Stimulated activated CD4-positive, alpha-beta T cell treated with anti-CD3 and anti-CD28 coated beads, Interleukin-12 subunit alpha, Interleukin-12 subunit beta, amount 100 ng/mL, for 24 hours (primary cell): ENCODE measurements around the gene HCAR3.
"Not testable (repeated sequence)": the region's sequence is repeated elsewhere in the genome, so short reads cannot be mapped to it uniquely, and the experiment has no call there.

Experiments used
- DNase-seq, 2 experiments: peaks; one replicate each; pipeline ENCODE4 v3.0.0-alpha.2; 2020; ENCODE audit warnings: low read depth in 2 of 2

HCAR3 gene

DNA sequence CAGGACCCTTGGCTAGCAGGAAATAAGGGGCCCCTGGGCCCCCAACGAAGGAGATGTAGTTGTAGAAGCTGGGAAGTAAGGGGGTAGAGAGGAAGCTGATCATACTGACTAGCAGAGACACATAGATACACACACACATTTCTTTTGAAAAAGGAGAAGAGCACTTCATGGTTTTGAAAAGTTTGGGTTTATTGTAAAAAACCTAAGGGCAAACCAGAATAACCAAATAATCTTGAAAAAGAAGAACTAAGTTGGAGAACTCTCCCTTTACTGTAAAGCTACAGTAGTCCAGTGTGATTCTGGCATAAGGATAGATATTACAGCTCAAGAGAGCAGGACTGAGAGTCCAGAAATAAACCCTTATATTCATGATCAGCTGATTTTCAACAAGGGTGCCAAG, 5.8 kb upstream of the HCAR3 start:
- DNase-seq, result no peak

DNA sequence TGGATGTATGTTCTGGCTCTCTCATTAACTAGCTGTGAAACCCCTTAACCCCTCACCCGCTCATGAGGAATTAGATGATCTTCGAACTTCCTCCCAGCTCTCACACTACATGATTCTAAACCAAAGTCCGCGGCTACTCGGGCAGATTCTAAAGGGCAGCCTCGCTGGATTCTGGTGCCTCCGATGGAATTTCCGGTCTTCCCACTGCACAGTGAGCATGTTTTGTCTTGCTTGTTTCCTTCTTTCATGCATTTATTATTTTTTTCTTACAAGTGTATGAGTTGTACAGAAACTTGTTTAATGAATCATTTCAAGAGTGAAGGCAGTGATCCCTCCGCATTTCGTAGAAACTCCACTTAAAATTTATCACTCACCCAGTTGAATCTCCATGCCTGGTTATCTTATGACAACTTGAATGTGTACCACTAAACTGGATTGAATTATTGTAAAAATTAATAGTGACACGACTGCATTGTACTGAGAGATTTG, 4.5 kb upstream of the HCAR3 start:
- no peak for DNase-seq

- DNase-seq, result not testable (repeated sequence)
These were observed 1.4 kb downstream of the HCAR3 start for GRCh38 chr12:122715211-122715610.

- not testable (repeated sequence) for DNase-seq
These were observed 3.0 kb downstream of the HCAR3 start for GRCh38 chr12:122713491-122714188.

GRCh38 chr12:122711266-122711665, 5.3 kb downstream of the HCAR3 start:
- DNase-seq, result not testable (repeated sequence)

DNA sequence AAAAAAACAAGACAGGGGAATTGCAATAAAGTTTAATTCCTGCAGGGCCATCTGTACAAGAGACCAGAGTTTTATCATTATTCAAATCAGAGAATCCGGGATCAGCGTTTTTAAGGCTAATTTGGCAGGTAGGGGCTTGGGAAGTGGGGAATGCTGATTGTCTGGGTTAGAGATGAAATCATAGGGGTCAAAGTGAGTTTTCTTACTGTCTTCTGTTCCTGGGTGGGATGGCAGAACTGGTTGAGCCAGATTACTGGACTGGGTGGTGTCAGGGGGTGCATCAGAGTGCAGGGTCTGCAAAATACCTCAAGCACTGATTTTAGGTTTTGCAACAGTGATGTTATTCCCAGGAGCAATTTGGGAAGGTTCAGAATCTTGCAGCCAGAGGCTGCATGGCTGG, 6.3 kb downstream of the HCAR3 start:
- not testable (repeated sequence) for DNase-seq

DNA sequence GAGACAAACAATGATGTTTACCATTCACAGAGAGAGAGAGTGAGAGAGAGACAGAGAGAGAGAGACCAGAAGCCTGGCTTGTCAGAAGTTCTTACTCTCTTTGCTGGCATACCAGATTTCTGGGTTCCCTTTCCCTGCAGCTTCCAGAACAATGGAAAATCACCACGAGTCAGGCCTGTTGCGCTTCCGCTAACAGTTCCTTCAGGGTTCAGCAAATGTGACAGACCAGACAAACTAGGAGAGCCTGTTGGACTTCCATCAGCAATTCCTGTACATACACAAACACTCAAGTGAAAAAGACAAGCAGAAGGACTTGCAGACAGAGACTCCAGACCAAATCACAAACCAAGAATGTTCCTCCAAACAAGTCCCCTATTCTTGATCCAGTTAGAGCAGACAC, 7.3 kb downstream of the HCAR3 start:
- DNase-seq, result not testable (repeated sequence)

GRCh38 chr12:122703841-122704240, 12.8 kb downstream of the HCAR3 start:
- not testable (repeated sequence) for DNase-seq

DNA sequence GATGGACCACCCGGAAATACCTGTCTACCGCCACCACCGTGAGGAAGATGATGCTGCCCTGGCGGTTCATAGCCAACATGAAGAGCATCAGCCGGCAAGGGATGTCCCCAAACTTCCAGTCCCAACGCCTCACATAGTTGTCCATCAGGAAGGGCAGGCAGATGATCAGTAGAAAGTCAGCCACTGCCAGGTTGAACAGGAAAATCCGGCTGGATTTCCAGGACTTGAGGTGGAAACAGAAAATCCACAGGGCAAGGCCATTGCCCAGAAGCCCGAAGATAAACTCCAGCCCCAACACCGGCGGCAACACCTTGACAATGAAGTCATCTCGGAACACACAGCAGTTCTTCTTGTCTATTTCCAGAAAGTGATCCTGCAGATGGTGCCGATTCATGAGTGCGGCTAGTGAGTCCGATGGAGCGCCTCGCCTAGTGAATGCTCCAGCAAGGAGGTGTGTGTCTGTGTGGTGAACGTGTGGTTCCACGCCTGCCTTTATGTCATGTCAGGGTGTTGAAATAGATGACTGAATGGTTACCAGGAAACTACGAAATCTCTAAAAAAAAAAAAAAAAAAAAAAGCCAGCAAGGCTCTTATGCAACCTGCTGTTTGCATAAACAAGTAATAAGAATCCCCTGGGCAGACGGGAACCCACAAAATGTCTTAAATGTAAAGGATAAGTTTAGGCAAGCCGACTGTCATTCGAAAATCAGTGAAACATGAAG, 13.6 kb downstream of the HCAR3 start, which contains the start of gene HCAR2:
TSS of gene HCAR2 (minus strand) at position 468 of the 722 bp plus-strand sequence. CDS start at position 394, 74 bp downstream.
- DNase-seq, result not testable (repeated sequence)

DNA sequence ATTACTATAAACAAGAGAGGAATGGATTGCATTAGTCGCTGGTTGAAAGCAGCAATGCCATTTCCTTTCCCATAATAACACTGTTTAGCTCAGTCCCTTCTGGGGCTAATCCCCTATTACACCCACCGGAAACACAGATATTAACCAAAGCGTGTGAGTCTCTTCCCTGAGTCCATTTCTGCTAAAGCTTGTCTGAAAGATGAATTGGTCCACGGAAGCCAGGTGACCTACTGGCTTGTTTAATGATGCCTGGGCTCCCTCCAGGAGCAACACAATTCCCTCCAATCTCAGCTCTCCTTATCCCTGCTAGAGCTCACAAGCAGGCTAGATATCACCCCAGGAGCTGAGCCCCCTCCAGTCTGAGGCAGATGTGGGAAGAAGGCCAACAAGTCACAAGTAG, 15.1 kb downstream of the HCAR3 start:
- not testable (repeated sequence) for DNase-seq

- not testable (repeated sequence) for DNase-seq
These were observed 16.4 kb downstream of the HCAR3 start for GRCh38 chr12:122700038-122700710.

DNA sequence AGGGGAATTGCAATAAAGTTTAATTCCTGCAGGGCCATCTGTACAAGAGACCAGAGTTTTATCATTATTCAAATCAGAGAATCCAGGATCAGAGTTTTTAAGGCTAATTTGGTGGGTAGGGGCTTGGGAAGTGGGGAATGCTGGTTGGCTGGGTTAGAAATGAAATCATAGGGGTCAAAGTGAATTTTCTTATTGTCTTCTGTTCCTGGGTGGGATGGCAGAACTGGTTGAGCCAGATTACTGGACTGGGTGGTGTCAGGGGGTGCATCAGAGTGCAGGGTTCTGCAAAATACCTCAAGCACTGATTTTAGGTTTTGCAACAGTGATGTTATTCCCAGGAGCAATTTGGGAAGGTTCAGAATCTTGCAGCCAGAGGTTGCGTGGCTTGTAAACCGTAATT, 19.7 kb downstream of the HCAR3 start:
- not testable (repeated sequence) for DNase-seq

GRCh38 chr12:122691566-122691965, 25.0 kb downstream of the HCAR3 start:
- no peak for DNase-seq

- no peak for DNase-seq
These were observed 28.3 kb downstream of the HCAR3 start for GRCh38 chr12:122688291-122688690.

DNA sequence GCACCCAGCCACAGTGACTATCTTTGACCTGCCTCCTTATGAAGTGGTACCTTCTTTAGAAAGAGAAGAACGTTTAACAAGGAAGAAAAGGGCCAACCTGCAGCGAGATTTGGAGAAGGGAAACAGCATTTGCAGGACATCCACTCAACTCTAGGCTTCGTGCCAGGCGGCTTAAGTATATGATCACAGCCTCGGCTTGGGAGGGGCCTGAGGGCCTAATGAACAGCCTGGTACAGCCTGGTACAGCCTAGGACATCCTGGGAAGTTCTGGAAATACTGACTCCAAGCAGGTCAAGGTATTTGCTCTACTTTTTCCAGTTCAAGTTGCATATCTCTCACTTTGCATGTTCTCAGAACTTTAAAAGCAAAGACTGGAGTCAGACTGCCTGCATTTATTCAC, 29.5 kb downstream of the HCAR3 start:
- DNase-seq, result no peak

- no peak for DNase-seq
These were observed 30.1 kb downstream of the HCAR3 start for GRCh38 chr12:122686538-122686937.

- DNase-seq, result no peak
These were observed 32.3 kb downstream of the HCAR3 start for GRCh38 chr12:122684297-122684813.

DNA sequence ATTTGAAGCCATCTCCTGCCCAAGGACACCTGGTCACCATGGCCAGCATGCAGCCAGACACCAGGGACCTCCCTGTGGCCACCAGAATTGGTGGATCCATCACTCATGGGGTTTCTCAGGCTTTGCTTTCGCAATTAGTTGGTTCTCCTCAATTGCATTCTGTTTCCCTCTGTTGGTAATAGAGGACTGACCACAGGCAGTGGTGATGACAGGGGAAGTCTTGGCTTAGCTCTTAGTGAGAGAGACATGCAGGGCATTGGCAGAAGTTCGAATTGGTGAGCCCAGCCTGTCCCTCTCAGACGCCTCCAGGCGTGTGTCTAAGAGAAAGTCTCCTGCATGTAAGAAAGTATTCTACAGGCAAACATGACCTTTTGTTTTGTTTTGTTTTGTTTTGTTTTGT, 34.8 kb downstream of the HCAR3 start:
- DNase-seq, result no peak

- not testable (repeated sequence) for DNase-seq
These were observed 35.6 kb downstream of the HCAR3 start for GRCh38 chr12:122680989-122681388.

GRCh38 chr12:122676781-122677180, 39.8 kb downstream of the HCAR3 start:
- not testable (repeated sequence) for DNase-seq

- not testable (repeated sequence) for DNase-seq
These were observed 40.6 kb downstream of the HCAR3 start for GRCh38 chr12:122676015-122676414.

- no peak for DNase-seq
These were observed 44.1 kb downstream of the HCAR3 start for GRCh38 chr12:122672515-122672914.
